Measurements from ENCODE around the gene UBAC1.

- TF ChIP-seq EZH2 (IDR thresholded peaks at IDR 0.05; ENCODE audit: borderline replicate concordance): no peak
- TF ChIP-seq, protein P1, sequence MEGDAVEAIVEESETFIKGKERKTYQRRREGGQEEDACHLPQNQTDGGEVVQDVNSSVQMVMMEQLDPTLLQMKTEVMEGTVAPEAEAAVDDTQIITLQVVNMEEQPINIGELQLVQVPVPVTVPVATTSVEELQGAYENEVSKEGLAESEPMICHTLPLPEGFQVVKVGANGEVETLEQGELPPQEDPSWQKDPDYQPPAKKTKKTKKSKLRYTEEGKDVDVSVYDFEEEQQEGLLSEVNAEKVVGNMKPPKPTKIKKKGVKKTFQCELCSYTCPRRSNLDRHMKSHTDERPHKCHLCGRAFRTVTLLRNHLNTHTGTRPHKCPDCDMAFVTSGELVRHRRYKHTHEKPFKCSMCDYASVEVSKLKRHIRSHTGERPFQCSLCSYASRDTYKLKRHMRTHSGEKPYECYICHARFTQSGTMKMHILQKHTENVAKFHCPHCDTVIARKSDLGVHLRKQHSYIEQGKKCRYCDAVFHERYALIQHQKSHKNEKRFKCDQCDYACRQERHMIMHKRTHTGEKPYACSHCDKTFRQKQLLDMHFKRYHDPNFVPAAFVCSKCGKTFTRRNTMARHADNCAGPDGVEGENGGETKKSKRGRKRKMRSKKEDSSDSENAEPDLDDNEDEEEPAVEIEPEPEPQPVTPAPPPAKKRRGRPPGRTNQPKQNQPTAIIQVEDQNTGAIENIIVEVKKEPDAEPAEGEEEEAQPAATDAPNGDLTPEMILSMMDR (IDR thresholded peaks at IDR 0.05; ENCODE audit: poor library complexity): no peak
Observed at GRCh38 chr9:136009516-136009915, 48.3 kb upstream of the UBAC1 start.

Data from hepatocyte (in vitro differentiated cells).